ENCODE measurements around the gene BRD9. TPM values are rescaled to one million over a fixed set of nuclear protein-coding genes. Genes with fewer than 3 reads are reported as not detected.

Gene BRD9
- total RNA-seq, 1 donor from 2014 or later, result 60.5 TPM

GRCh38 chr5:923281-923873 lies 30.8 kb upstream of the BRD9 start:
- Mint-ChIP-seq H3K36me3 (peaks cover 9% of the 10 kb centered on the region), H3K27ac (no peak overlapping the region), H3K4me3 (no peak overlapping the region), H3K9me3 (peaks cover 6% of the 10 kb centered on the region), H3K27me3 (ENCODE audit: low read depth) (peaks cover 57% of the 10 kb centered on the region), H3K4me1 (peaks cover 14% of the 10 kb centered on the region)
- TF ChIP-seq CTCF (IDR thresholded peaks at IDR 0.05; ENCODE audit: unreplicated experiment), result peak; percentile 73
- DNase-seq (ENCODE audit: low spot score in 2 of 2, unreplicated experiment in 2 of 2), result peak; percentile 71 to 83

- H3K4me1 Mint-ChIP-seq, result peaks cover 14% of the 10 kb centered on the region
- H3K9me3 Mint-ChIP-seq, result peaks cover 6% of the 10 kb centered on the region
- H3K4me3 Mint-ChIP-seq, result no peak overlapping the region
- no peak for DNase-seq (ENCODE audit: low spot score in 2 of 2, unreplicated experiment in 2 of 2)
- no peak for TF ChIP-seq CTCF (IDR thresholded peaks at IDR 0.05; ENCODE audit: unreplicated experiment)
- peaks cover 52% of the 10 kb centered on the region for H3K27me3 Mint-ChIP-seq (ENCODE audit: low read depth)
- H3K27ac Mint-ChIP-seq, result no peak overlapping the region
- H3K36me3 Mint-ChIP-seq, result peaks cover 13% of the 10 kb centered on the region
Measured at GRCh38 chr5:922436-923280, 30.1 kb upstream of the BRD9 start.

GRCh38 chr5:921456-922435 lies 29.1 kb upstream of the BRD9 start:
- H3K27ac Mint-ChIP-seq, result no peak overlapping the region
- DNase-seq (ENCODE audit: low spot score in 2 of 2, unreplicated experiment in 2 of 2), result no peak
- peaks cover 18% of the 10 kb centered on the region for H3K36me3 Mint-ChIP-seq
- H3K4me3 Mint-ChIP-seq, result no peak overlapping the region
- TF ChIP-seq CTCF (IDR thresholded peaks at IDR 0.05; ENCODE audit: unreplicated experiment), result no peak
- H3K27me3 Mint-ChIP-seq (ENCODE audit: low read depth), result peaks cover 47% of the 10 kb centered on the region
- H3K9me3 Mint-ChIP-seq, result peaks cover 6% of the 10 kb centered on the region
- H3K4me1 Mint-ChIP-seq, result peaks cover 13% of the 10 kb centered on the region

- no peak overlapping the region for H3K27ac Mint-ChIP-seq
Measured at GRCh38 chr5:920321-920720, 27.7 kb upstream of the BRD9 start.

More at GRCh38 chr5:920321-920720, 27.7 kb upstream of the BRD9 start:
- DNase-seq (ENCODE audit: low spot score in 2 of 2, unreplicated experiment in 2 of 2), result no peak
- no peak for TF ChIP-seq CTCF (IDR thresholded peaks at IDR 0.05; ENCODE audit: unreplicated experiment)
- Mint-ChIP-seq H3K27me3 (ENCODE audit: low read depth) (peaks cover 32% of the 10 kb centered on the region), H3K36me3 (peaks cover 18% of the 10 kb centered on the region), H3K9me3 (peaks cover 6% of the 10 kb centered on the region), H3K4me3 (no peak overlapping the region), H3K4me1 (peaks cover 5% of the 10 kb centered on the region)

Data from mesothelial cell of epicardium (in vitro differentiated cells).